Suprapubic skin (tissue), 3 donors: Measurements from ENCODE around the gene NCOA5.

ENCODE experiments used
- EP300 ChIP-seq: sonication (generic); formaldehyde crosslinking; IDR thresholded peaks from one replicate; pipeline ENCODE4 v1.6.1; 2017; ENCODE audit warnings: antibody characterized with exemption
- POLR2A ChIP-seq, 2 donors: fragments of 450-650 bp; IDR thresholded peaks; one replicate each; pipeline ENCODE4 v1.6.1; 2017; ENCODE audit warnings: antibody characterized with exemption in 2 of 2, mild to moderate bottlenecking in 2 of 2, moderate library complexity in 2 of 2
- TF ChIP-seq, protein P1 (sequence below), 2 donors: fragments of 200-600 bp in 1 of 2; fragments of 450-650 bp in 1 of 2; sonication (generic) in 1 of 2; IDR thresholded peaks; one replicate each; pipeline ENCODE4 v1.5.1; 2016 to 2019; ENCODE audit warnings: antibody characterized with exemption in 2 of 2, mild to moderate bottlenecking in 1 of 2, moderate library complexity in 1 of 2

GRCh38 chr20:46085179-46085851 lies 4.4 kb downstream of the NCOA5 start:
- TF ChIP-seq, protein P1, sequence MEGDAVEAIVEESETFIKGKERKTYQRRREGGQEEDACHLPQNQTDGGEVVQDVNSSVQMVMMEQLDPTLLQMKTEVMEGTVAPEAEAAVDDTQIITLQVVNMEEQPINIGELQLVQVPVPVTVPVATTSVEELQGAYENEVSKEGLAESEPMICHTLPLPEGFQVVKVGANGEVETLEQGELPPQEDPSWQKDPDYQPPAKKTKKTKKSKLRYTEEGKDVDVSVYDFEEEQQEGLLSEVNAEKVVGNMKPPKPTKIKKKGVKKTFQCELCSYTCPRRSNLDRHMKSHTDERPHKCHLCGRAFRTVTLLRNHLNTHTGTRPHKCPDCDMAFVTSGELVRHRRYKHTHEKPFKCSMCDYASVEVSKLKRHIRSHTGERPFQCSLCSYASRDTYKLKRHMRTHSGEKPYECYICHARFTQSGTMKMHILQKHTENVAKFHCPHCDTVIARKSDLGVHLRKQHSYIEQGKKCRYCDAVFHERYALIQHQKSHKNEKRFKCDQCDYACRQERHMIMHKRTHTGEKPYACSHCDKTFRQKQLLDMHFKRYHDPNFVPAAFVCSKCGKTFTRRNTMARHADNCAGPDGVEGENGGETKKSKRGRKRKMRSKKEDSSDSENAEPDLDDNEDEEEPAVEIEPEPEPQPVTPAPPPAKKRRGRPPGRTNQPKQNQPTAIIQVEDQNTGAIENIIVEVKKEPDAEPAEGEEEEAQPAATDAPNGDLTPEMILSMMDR (IDR thresholded peaks at IDR 0.05) = no peak
- TF ChIP-seq POLR2A (IDR thresholded peaks at IDR 0.05) (no peak), EP300 (no peak)
